Skeletal muscle tissue (tissue), 4 donors: ENCODE data around the gene KIF3A. TPM values are rescaled to one million over a fixed set of nuclear protein-coding genes. Genes with fewer than 3 reads are reported as not detected.

Source experiments
- H3K27ac ChIP-seq: one replicate; pipeline ENCODE4 v1.7.0; 2013; ENCODE audit warnings: mild to moderate bottlenecking, low read depth, low read length, inconsistent platforms
- H3K27me3 ChIP-seq, 3 donors: one replicate each; pipeline ENCODE4 v1.7.0; 2013; ENCODE audit warnings: low read length in 3 of 3; ENCODE audit not compliant: control insufficient read depth in 3 of 3, insufficient read depth in 3 of 3
- H3K36me3 ChIP-seq, 3 donors: one replicate each; pipeline ENCODE4 v1.7.0; 2013; ENCODE audit warnings: low read length in 3 of 3; ENCODE audit not compliant: control insufficient read depth in 3 of 3, insufficient read depth in 3 of 3
- H3K4me1 ChIP-seq, 3 donors: one replicate each; pipeline ENCODE4 v1.7.0; 2013; ENCODE audit warnings: low read length in 3 of 3, mild to moderate bottlenecking in 3 of 3; ENCODE audit not compliant: control insufficient read depth in 3 of 3, insufficient read depth in 3 of 3
- H3K4me3 ChIP-seq, 3 donors: one replicate each; pipeline ENCODE4 v1.7.0; 2013; ENCODE audit warnings: low read length in 3 of 3
- H3K9ac ChIP-seq, 3 donors: one replicate each; pipeline ENCODE4 v1.7.0; 2013; ENCODE audit warnings: low read length in 3 of 3, mild to moderate bottlenecking in 3 of 3, moderate library complexity in 2 of 3, low read depth in 1 of 3
- H3K9me3 ChIP-seq, 3 donors: one replicate each; pipeline ENCODE4 v1.7.0; 2013; ENCODE audit warnings: low read length in 3 of 3; ENCODE audit not compliant: control insufficient read depth in 3 of 3
- total RNA-seq: library from RNA; depleted of rRNA; stranded (reverse); fragments of >200 nt; gene quantifications from one replicate; pipeline ENCODE4 v1.2.3, GENCODE V29; 2014
- donor health status: Osteomylitis.

The KIF3A gene
- total RNA-seq, 1 donor from 2014 or later, result 6.3 TPM

DNA sequence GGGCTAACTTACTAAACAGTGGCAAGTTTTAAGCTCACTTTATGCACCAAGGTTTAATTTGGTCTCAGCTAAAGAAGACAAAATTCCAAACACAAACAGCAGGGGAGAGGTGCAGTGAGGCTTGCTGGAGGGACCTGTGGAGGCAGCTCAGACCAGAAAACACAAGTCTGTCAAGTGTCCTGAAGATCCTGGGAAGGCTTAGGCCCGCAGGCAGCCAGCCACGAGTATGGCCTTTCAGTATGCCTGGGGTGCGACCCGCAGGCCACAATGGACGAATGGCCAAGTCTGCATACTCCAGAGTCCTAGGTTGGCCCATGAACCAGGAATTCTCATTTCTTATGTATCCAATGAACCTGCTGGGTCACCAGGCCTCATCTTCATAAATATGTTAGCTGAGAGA is 19.2 kb upstream of the KIF3A start:
- no peak overlapping the region for H3K4me3 ChIP-seq
- H3K27ac ChIP-seq, result no peak overlapping the region
- peaks cover 0 to 10% (median 7%) of the 10 kb centered on the region in 3 donors for H3K4me1 ChIP-seq
- H3K9ac ChIP-seq, result no peak overlapping the region
- H3K36me3 ChIP-seq, result peaks cover 17 to 34% (median 22%) of the 10 kb centered on the region in 3 donors
- H3K27me3 ChIP-seq, result no peaks in the 10 kb centered on the region
- H3K9me3 ChIP-seq, result no peaks in the 10 kb centered on the region

DNA sequence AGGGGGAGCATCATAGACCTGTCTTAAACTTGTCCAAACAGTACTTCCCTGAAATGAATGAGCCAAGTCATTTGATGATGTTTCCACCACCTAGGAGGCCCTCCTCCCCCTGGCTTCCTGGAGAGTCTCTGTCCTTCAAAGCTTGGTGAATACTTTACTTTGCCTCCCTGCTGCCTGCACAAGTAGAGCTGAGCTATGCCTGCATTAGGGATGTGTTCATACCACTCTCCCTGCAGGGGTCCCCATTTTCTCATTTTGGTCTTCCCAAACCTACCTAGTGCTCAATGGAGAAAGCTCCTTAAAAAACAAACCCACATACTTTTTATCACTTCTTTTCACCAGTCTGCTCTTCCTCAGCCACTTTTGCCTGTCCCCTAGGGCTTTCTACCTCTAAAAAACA is 17.6 kb upstream of the KIF3A start:
- H3K4me1 ChIP-seq, result peaks cover 0 to 10% (median 7%) of the 10 kb centered on the region in 3 donors
- no peaks in the 10 kb centered on the region for H3K27me3 ChIP-seq
- H3K9ac ChIP-seq, result no peak overlapping the region
- no peak overlapping the region for H3K27ac ChIP-seq
- no peak overlapping the region for H3K4me3 ChIP-seq
- H3K36me3 ChIP-seq, result peaks cover 8 to 20% (median 12%) of the 10 kb centered on the region in 3 donors
- no peaks in the 10 kb centered on the region for H3K9me3 ChIP-seq

DNA sequence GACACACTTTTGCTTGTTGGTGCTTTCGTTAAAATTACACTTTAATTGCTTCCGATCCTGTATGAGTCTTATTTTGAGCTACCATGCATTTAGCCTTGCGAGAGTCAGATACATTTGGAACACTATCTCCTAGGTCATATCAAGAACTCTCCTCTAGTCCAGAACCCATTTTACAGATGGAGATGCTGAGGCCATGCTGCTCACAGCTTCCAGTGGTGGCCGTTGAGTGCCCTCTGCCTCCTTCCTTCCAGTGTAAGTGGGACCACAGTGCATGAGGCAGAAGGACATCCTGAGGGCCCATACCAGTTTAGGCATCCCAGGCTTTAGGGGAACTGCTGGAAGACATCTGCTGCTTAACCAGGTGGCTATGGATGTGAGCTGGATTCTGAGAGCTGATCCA is 16.8 kb upstream of the KIF3A start:
- peaks cover 8 to 12% (median 8%) of the 10 kb centered on the region in 3 donors for H3K36me3 ChIP-seq
- H3K9ac ChIP-seq, result no peak overlapping the region
- H3K27me3 ChIP-seq, result no peaks in the 10 kb centered on the region
- no peak overlapping the region for H3K27ac ChIP-seq
- peaks cover 0 to 10% (median 7%) of the 10 kb centered on the region in 3 donors for H3K4me1 ChIP-seq
- no peaks in the 10 kb centered on the region for H3K9me3 ChIP-seq
- no peak overlapping the region for H3K4me3 ChIP-seq

DNA sequence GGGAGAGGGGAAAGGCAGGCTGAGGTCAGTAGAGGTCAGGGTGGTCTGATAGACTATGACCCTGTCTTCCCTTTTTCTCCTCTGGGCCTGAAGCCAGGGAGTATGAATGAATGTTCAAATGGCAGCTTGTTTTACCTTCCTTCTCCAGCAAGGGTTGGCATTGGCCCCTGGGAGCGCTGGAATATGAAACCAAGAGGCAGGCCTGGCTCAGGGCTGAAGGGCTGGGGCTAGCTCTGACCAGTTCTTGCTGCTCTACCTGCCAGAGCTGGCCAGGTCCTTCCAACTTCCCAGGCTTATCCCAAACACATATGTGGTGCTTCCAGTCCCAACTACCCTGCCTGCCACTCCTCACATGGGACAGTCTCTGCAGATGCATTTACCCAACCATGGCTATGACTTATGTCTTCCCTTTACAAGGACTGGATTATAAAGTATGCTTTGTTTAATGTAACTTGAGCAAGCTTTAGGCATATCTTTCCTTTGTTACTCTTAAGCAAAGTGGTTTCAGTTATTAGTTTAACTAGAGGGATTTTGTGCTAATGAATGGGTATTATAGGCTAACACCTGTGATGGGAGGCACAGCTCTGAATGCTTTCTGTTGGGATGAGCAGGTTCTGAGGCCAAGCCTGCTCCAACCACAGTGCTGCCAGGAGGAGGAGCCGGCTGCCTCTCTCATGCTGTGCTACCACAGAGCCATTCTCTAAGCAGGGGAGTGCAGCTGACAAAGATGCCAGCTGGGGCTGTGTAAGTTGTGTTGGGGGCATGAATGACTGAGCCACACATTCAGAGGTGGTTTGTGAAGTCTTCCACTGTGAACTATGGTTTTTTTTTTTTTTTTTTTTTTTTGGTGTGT is 16.0 kb upstream of the KIF3A start:
- H3K9me3 ChIP-seq, result no peaks in the 10 kb centered on the region
- no peak overlapping the region for H3K9ac ChIP-seq
- H3K4me1 ChIP-seq, result peaks cover 0 to 10% (median 7%) of the 10 kb centered on the region in 3 donors
- H3K27ac ChIP-seq, result no peak overlapping the region
- H3K36me3 ChIP-seq, result peaks cover 4 to 8% (median 8%) of the 10 kb centered on the region in 3 donors
- H3K4me3 ChIP-seq, result no peak overlapping the region
- peaks cover 0 to 4% (median 3%) of the 10 kb centered on the region in 3 donors for H3K27me3 ChIP-seq

DNA sequence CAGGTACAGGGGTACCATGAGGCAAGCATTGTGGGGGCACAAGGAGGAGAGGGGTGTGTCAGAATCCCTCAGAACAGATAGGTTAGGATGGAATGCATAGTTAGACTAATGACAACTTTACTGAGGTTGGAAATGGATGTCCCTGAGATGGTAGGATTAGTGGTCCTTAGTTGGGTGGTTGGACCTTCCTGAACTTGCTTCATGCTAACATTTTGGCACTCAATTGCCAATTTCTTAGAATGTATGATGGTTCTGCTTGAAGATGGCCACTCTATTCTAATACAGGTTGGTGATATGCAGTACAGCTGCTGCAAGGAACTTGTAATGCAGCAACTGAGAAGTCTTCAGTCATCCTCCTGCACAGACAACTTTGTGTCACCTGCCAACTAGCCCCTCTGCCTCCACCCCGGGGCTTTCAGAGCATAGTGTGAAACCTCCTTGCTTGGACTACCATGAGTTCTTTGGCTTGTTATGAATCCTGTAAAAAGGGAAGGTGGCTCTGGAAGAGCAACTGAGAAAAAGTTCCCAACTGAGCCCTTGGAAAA is 15.3 kb upstream of the KIF3A start:
- H3K9me3 ChIP-seq, result no peaks in the 10 kb centered on the region
- H3K4me3 ChIP-seq, result no peak overlapping the region
- peaks cover under 1 to 6% (median 2%) of the 10 kb centered on the region in 3 donors for H3K36me3 ChIP-seq
- peaks cover 6 to 10% (median 8%) of the 10 kb centered on the region in 3 donors for H3K27me3 ChIP-seq
- no peak overlapping the region for H3K9ac ChIP-seq
- H3K27ac ChIP-seq, result no peak overlapping the region
- peaks cover 0 to 10% (median 7%) of the 10 kb centered on the region in 3 donors for H3K4me1 ChIP-seq

DNA sequence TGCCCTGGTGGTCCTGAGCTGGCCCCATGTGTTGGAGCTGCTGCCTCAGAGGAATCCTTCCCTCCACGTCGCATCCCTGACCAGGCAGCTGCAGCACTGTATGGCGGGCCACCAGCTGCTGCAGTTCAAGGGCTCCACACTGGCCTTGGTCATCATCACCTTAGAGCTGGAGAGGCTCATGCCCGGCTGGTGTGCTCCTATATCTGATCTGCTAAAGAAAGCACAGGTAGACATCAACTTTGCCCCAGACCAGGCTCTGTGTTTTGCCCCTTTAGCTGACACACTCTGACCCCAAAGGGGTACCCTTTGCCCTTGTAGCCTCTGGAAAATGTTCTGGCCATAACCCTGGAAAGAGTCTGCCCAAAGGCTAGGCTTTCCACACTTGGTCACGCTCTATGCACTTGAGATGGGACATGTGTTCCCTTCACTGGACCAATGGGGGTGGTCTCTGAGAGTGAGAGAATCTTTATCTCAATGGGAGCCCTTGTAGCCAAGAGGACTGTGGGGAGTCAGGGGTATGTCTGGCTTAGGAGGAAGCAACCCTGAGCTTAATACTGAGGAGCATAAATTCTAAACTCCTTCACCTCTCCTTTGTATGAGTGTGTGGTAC is 14.7 kb upstream of the KIF3A start:
- peaks cover 0 to under 1% (median 0%) of the 10 kb centered on the region in 3 donors for H3K36me3 ChIP-seq
- H3K4me3 ChIP-seq, result no peak overlapping the region
- H3K9me3 ChIP-seq, result no peaks in the 10 kb centered on the region
- peaks cover 9 to 14% (median 12%) of the 10 kb centered on the region in 3 donors for H3K27me3 ChIP-seq
- no peak overlapping the region for H3K27ac ChIP-seq
- no peak overlapping the region for H3K9ac ChIP-seq
- H3K4me1 ChIP-seq, result peaks cover under 1 to 10% (median 7%) of the 10 kb centered on the region in 3 donors

DNA sequence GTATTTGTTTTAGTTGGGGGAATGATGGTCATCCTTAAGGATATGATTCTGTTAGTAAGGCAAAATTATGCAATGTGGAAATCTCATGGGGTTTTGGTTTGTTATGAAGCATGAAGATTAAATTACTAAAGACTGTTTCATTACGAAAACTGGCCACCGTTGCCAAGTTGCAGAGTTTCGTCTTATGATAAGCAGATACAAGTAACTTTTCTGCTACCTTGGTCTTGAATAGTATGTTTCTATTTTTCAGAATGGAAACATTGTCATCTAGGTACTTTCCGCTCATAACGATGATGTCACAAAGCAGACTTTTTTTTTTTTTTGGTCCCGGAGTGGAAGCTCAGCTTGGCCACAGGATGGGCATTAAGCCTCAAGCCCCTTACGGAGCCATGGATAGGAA is 14.1 kb upstream of the KIF3A start:
- no peak overlapping the region for H3K9ac ChIP-seq
- peaks cover 3 to 10% (median 10%) of the 10 kb centered on the region in 3 donors for H3K4me1 ChIP-seq
- no peaks in the 10 kb centered on the region for H3K36me3 ChIP-seq
- peaks cover 15 to 20% (median 18%) of the 10 kb centered on the region in 3 donors for H3K27me3 ChIP-seq
- no peak overlapping the region for H3K4me3 ChIP-seq
- H3K27ac ChIP-seq, result no peak overlapping the region
- no peaks in the 10 kb centered on the region for H3K9me3 ChIP-seq

DNA sequence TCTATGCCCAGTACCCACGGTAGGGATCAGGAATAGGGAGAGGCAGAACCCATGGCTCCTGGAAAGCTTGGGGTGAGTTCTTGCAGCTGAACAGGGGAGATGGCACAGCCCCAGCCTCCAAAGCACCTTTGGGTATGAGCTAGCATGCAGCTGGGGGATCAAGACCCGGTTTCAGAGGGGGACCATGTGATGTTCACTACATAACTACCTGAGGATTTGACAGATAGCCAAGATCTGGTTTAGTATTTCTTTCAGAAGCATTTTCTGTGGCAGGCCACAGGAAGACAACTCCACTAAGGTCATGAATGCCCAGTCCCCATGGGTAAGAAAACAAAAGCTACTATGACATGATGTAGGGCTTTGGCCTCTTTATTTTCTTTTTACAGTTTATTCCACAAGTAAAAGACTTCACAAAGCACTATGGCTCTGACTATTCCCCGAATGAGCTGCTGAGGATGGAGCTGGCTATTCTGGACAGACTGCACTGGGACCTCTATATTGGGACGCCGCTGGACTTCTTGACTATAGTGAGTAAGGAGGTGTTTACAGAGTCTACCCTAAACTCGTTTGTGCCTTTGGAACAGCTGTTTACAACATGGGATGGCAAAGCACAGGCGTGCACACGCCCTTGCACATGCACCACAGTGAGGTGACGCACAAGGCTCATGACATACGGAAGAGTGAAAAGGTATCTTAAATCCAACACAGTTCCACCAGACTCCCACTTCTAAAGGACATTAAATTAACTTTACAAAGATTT is 13.3 kb upstream of the KIF3A start:
- Histone ChIP-seq H3K4me3 (no peak overlapping the region), H3K4me1 (peaks cover 3 to 10% (median 10%) of the 10 kb centered on the region in 3 donors), H3K9ac (no peak overlapping the region), H3K36me3 (no peaks in the 10 kb centered on the region), H3K27me3 (peaks cover 19 to 27% (median 19%) of the 10 kb centered on the region in 3 donors), H3K27ac (no peak overlapping the region), H3K9me3 (no peaks in the 10 kb centered on the region)

DNA sequence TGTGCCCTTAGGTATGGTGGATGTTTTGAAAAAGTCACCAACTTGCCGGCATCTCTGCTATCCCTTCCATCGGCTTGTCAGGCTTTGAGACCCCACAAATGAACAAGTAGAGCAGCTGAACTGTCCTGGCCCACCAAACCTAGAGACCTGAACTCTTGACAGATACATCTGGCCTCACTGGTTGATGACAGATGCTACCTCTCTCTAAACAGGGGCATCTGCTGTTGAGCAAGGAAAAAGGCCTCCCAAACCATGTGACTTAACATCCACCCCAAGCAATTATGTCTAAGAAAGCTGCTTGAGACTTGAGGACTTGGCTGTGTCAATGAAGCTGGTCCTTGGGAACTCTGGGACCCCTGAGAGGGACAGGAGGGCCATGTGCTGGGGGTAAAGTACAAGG is 12.2 kb upstream of the KIF3A start:
- Histone ChIP-seq H3K4me1 (peaks cover 3 to 10% (median 10%) of the 10 kb centered on the region in 3 donors), H3K27me3 (peaks cover 23 to 31% (median 23%) of the 10 kb centered on the region in 3 donors)

More for the DNA sequence above, 12.2 kb upstream of the KIF3A start:
- Histone ChIP-seq H3K9me3 (no peaks in the 10 kb centered on the region), H3K9ac (no peak overlapping the region), H3K36me3 (no peaks in the 10 kb centered on the region), H3K27ac (no peak overlapping the region), H3K4me3 (no peak overlapping the region)
